Neural cell (in vitro differentiated cells): ENCODE measurements around the gene NSUN3.

Experiments
- CTCF ChIP-seq: fragments of 450-650 bp; IDR thresholded peaks from 2 replicates; pipeline ENCODE4 v1.5.1; 2014; ENCODE audit warnings: antibody characterized with exemption, mild to moderate bottlenecking, moderate library complexity; ENCODE audit not compliant: poor library complexity, severe bottlenecking
- EP300 ChIP-seq: fragments of 450-650 bp; conservative IDR thresholded peaks from 2 replicates; pipeline ENCODE4 v1.6.1; 2014; ENCODE audit warnings: antibody characterized with exemption, mild to moderate bottlenecking, moderate library complexity; ENCODE audit not compliant: poor library complexity, severe bottlenecking
- EZH2 ChIP-seq: fragments of 200-600, 300-800 bp; shearing (Covaris generic), sonication (generic); IDR thresholded peaks from 2 replicates; pipeline ENCODE4 v1.6.1; 2014; ENCODE audit warnings: antibody characterized with exemption, low read length, borderline replicate concordance, mild to moderate bottlenecking; ENCODE audit not compliant: insufficient read depth, poor library complexity, severe bottlenecking
- POLR2AphosphoS5 ChIP-seq: IDR thresholded peaks from 2 replicates; pipeline ENCODE4 v1.6.1; 2012
- RAD21 ChIP-seq: fragments of 450-650 bp; conservative IDR thresholded peaks from 2 replicates; pipeline ENCODE4 v1.6.1; 2014; ENCODE audit warnings: antibody characterized with exemption, mild to moderate bottlenecking, moderate library complexity
- REST ChIP-seq: IDR thresholded peaks from 2 replicates; pipeline ENCODE4 v1.6.1; 2012; ENCODE audit warnings: borderline replicate concordance
- SMC3 ChIP-seq: fragments of 450-650 bp; conservative IDR thresholded peaks from 2 replicates; pipeline ENCODE4 v1.6.1; 2014; ENCODE audit warnings: antibody characterized with exemption, mild to moderate bottlenecking, moderate library complexity; ENCODE audit not compliant: poor library complexity

- TF ChIP-seq EZH2: no peak
- TF ChIP-seq CTCF: no peak
- TF ChIP-seq EP300: no peak
- TF ChIP-seq REST: no peak
- TF ChIP-seq SMC3: no peak
- TF ChIP-seq RAD21: no peak
- no peak for TF ChIP-seq POLR2AphosphoS5
Measured at GRCh38 chr3:94089126-94089525, 26.3 kb downstream of the NSUN3 start.
